HG03575 (cell line): ENCODE data around the gene PRUNE2.

ENCODE experiments used
- ATAC-seq: cut with Tn5 transposase; IDR thresholded peaks from one replicate; pipeline ENCODE4 v1.9.1; 2021; ENCODE audit not compliant: unreplicated experiment, insufficient number of reproducible peaks, low FRiP score; ENCODE audit errors: extremely low read depth

The PRUNE2 gene

DNA sequence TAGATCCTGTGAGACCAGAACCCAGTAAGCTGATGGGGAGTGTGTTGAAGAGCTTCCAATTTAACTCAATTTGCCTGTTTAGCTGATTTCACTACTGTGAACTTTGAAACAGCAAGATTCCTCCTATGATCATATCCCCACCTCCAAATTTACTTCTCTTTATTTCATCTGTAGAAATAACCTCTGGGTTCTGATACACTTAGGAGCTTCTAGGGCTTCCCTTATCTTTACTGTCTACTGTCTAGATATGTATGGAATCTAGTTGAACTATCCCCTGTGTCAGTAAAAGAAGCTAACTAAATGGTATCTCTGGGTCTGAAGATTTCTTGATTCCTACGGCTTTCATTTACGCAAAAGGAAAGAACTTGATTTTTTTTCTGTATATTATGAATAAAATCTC is 330.2 kb downstream of the PRUNE2 start:
- no peak for ATAC-seq

DNA sequence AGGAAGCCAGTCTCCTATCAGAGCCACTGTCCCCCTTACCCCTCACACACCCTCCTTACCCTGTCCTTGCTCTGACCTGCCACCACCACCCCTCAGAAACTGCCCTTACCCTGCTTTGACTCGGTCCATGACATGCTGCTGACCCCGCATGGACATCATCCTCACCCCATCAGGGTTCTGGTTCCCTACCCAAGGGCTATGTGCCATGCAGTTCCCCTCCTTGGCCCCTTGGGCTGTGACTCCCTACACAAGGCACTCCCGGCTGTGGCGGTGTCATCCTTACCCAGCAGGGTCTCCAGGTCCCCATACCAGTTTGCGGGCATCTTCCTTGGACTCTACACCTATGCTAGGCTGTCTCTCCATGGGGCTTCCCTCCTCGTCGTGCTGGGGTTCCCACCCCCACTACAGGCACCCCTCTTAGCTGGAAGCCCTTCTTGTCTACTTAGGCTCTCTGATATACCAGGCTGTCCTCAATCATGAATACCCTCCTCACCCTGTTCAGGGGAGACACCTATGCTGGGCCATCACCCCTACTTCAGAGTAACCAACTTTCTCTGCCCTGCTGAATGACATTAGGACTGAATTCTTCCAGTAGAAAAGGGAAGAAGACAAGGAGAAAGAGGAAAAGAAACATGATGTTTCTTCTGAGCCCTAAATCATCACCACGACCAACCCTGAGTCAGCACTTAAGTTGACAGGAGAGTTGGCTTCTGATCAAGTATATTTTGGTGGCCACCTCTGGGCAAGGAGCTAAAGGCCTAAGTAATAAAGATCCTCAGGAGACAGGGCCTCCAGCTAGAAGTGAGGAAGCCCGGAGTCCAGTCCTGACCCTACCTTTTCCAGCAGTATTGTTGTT is 331.8 kb downstream of the PRUNE2 start:
- no peak for ATAC-seq

DNA sequence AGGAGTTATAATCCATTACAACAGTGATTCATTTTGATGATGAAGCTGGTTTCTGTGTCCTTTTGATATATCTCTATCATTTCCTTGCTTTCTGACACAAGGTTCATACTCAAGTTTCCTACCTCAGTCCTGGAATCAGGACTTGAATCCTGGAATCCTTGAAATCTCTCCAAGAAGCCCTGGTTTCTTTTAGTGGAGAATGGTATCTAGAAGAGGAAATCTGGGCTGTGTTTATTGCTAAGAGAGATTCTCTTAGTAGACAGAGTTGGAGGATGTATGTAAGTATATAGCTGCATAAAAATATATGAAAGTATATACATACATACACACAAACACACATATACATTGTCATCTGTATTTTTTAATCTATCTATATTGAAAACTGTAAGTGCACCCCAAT is 332.5 kb downstream of the PRUNE2 start:
- no peak for ATAC-seq

DNA sequence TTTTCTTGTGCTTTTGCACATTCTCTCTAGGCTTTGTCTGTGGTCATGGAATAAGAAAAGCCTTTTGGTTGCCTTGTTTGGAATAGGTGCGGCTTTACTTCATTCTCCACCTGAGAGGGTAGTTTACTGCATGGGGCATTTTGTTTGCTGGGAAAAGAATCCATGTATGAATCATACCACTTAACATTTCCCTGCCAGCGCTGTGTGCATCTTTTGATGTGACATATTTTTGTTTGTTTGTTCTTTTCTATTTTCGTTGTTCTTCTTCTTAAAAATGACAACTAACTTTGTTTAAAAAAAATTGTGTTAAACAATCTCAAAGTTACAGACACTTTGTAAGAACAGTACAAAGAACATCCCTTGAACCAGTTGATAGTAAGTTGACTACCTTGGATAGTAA is 333.8 kb downstream of the PRUNE2 start:
- no peak for ATAC-seq

DNA sequence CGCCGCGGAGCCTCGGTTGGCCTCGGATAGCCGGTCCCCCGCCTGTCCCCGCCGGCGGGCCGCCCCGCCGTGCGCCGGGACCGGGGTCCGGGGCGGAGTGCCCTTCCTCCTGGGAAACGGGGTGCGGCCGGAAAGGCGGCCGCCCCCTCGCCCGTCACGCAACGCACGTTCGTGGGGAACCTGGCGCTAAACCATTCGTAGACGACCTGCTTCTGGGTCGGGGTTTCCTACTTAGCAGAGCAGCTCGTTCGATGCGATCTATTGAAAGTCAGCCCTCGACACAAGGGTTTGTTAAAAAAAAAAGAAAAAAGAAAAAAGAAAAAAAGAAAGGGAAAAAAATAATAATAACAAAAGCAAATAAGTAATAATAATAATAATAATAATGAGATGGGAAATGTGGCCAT is 334.2 kb downstream of the PRUNE2 start:
- no peak for ATAC-seq

DNA sequence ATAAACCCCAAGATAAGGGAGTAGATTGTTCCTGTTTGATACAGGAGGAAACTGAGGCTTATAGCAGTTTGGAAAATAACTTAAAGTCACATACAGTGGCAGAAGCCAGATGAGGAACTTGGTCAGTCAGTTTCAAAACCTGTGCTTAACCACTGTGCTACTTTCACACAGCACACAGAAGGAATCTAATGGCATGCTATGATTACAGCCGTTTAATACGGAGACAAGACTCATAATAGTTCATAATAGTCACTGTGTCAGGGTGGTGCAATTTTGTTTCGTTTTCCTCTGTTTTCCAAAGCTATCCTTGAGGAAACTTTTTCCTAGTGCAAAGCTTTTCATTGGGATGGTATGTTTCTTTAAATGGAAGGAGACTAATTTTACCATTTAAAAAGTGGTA is 334.6 kb downstream of the PRUNE2 start:
- ATAC-seq: peak; percentile 63

DNA sequence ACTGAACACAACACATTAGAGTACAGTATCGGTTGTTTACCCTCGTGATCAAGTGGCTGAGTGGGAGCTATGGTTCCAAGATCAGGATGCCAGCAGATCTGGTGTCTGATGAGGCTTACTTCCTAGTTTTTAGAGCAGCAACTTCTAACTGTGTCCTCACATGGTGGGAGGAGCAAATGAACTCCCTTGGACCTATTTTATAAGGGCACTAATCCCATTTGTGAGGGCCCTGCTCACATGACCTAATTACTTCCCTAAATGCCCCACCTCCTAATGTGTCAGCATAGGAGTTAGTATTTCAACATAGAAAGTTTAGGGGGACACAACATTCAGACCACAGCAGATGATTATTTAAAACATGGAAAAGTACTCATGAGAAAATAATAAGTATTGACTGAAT is 335.1 kb downstream of the PRUNE2 start:
- no peak for ATAC-seq

DNA sequence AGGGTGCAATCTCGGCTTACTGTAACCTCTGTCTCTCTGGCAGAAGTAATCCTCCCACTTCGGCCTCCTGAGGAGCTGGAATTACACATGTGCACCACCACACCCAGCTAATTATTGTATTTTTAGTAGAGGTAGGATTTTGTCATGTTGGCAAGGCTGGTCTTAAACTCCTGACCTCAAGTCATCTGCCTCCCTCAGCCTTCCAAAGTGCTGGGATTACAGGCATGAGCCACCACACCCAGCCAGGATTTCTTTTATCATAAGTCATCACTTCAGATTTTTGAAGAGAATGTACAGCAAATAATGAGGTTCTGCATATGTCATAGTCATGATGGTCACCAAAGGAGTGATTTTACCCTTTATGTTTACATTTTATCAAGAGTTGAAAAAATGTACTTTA is 338.8 kb downstream of the PRUNE2 start:
- no peak for ATAC-seq

DNA sequence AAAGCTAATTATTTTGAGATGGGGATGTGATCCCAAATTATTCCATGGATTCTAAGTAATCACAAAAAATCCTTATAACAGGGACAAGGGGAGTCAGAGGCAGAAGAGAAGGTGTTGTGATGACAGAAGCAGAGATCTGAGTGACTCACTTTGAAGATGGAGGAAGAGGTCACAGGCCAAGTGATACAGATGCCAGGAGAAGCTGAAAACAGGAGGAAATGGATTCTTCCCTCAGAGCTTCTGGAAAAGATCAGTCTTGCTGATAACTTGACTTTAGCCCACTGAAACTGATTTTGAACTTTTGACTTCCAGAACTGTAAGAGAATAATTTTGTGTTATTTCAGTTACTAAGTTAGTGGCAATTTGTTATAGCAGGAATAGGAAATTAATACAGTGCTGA is 341.6 kb downstream of the PRUNE2 start:
- no peak for ATAC-seq

DNA sequence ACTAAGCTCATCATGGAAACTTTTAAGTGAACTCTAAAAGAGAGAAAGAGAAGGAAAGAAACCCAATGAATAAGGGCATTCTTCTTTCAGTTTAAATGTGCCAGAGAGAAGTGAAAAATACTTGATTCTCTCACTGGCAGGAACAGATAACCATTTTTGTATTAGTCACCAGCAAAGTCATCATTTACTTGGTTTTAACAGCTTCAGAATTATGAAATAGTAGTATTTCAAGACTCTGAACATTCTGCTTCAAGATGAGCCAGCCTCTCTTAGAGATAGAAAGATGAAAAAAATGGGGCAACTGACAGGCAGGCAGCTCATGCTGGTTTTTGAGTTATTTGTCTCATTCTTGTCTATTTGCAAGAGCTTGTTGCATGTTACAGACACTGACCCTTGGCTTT is 343.4 kb downstream of the PRUNE2 start:
- peak; percentile 63 for ATAC-seq

DNA sequence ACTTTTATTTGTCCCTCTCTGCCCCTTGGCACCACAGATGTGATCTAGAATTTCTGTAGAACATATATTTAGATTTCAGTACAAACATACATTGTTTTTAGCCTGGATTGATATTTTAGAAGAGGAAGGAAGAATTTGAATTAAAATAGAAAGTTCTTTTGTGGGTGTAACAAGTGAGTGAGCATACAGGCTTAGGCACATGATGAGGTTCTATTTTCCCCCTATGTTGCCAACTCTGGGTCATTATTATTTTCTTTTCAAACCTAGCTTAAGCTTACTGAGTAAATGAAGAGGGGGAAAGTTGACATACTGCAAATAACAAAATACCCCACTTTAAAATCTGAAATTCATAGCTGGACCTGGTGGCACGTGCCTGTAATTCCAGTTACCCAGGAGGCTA is 344.0 kb downstream of the PRUNE2 start:
- peak; percentile 12 for ATAC-seq
